ENCODE results near the gene ROBO2. TPM values are rescaled to one million over a fixed set of nuclear protein-coding genes. Genes with fewer than 3 reads are reported as not detected.

Gene ROBO2
- total and polyA plus RNA-seq, 12 donors: 0.04 to 3.5 (median 0.34) TPM; not detected in 3

- ATAC-seq: no peak
- no peak overlapping the region for H3K27ac ChIP-seq
- no peaks in the 10 kb centered on the region for H3K9me3 ChIP-seq
- H3K4me3 ChIP-seq: no peak overlapping the region
- no peak for DNase-seq
- intact Hi-C loops (cut with DNase I): no loop called here
- H3K4me1 ChIP-seq: no peaks in the 10 kb centered on the region
- no peak for TF ChIP-seq CTCF (IDR thresholded peaks at IDR 0.05)
- 79 to 86% methylated on average over 1 of the region's 1 CpG for WGBS, 2 donors
- no peaks in the 10 kb centered on the region for H3K36me3 ChIP-seq
- no peaks in the 10 kb centered on the region for H3K27me3 ChIP-seq
Observed at GRCh38 chr3:77377717-77378116, 337.8 kb downstream of the ROBO2 start.

- H3K27me3 ChIP-seq: no peaks in the 10 kb centered on the region
- H3K36me3 ChIP-seq: no peaks in the 10 kb centered on the region
- no peaks in the 10 kb centered on the region for H3K4me1 ChIP-seq
- DNase-seq: no peak
- no peak for TF ChIP-seq CTCF (IDR thresholded peaks at IDR 0.05)
- 73 to 77% methylated on average over 3 of the region's 3 CpGs for WGBS, 2 donors
- no peak overlapping the region for H3K4me3 ChIP-seq
- H3K27ac ChIP-seq: no peak overlapping the region
- no peak for ATAC-seq
- intact Hi-C loops (cut with DNase I): no loop called here
- no peaks in the 10 kb centered on the region for H3K9me3 ChIP-seq
Observed at GRCh38 chr3:77380136-77380535, 340.2 kb downstream of the ROBO2 start.

GRCh38 chr3:77381431-77381830 lies 341.5 kb downstream of the ROBO2 start:
- H3K9me3 ChIP-seq: no peaks in the 10 kb centered on the region
- TF ChIP-seq CTCF (IDR thresholded peaks at IDR 0.05): no peak
- DNase-seq (no peak), ATAC-seq (no peak)
- H3K36me3 ChIP-seq: no peaks in the 10 kb centered on the region
- no peak overlapping the region for H3K27ac ChIP-seq
- no peaks in the 10 kb centered on the region for H3K4me1 ChIP-seq
- intact Hi-C loops (cut with DNase I): no loop called here
- no peaks in the 10 kb centered on the region for H3K27me3 ChIP-seq
- WGBS, 2 donors: 0 to 26% methylated on average over 1 of the region's 1 CpG
- no peak overlapping the region for H3K4me3 ChIP-seq

- WGBS, 2 donors: 80 to 83% methylated on average over 5 of the region's 5 CpGs
- ATAC-seq (no peak), DNase-seq (no peak)
- H3K27ac ChIP-seq: no peak overlapping the region
- TF ChIP-seq CTCF (IDR thresholded peaks at IDR 0.05): no peak
- H3K27me3 ChIP-seq: no peaks in the 10 kb centered on the region
- H3K36me3 ChIP-seq: no peaks in the 10 kb centered on the region
- H3K4me3 ChIP-seq: no peak overlapping the region
- intact Hi-C loops (cut with DNase I): no loop called here
- no peaks in the 10 kb centered on the region for H3K4me1 ChIP-seq
- H3K9me3 ChIP-seq: no peaks in the 10 kb centered on the region
Observed at GRCh38 chr3:77392181-77392580, 352.3 kb downstream of the ROBO2 start.

- Histone ChIP-seq H3K4me3 (no peak overlapping the region), H3K27me3 (no peaks in the 10 kb centered on the region), H3K27ac (no peak overlapping the region), H3K36me3 (no peaks in the 10 kb centered on the region), H3K4me1 (no peaks in the 10 kb centered on the region), H3K9me3 (no peaks in the 10 kb centered on the region)
- no peak for ATAC-seq
- intact Hi-C loops (cut with DNase I): no loop called here
- no peak for DNase-seq
- TF ChIP-seq CTCF (IDR thresholded peaks at IDR 0.05): no peak
- 74 to 89% methylated on average over 5 of the region's 5 CpGs for WGBS, 2 donors
Observed at GRCh38 chr3:77394046-77394445, 354.1 kb downstream of the ROBO2 start.
